ENCODE results near the gene HOXA4. TPM values are rescaled to one million over a fixed set of nuclear protein-coding genes. Genes with fewer than 3 reads are reported as not detected.

HOXA4 gene
- total and polyA plus RNA-seq, 3 donors from 2014 or later, result 1.7 to 3.4 (median 3.3) TPM

- TF ChIP-seq CTCF (IDR thresholded peaks at IDR 0.05), result no peak
- no peak for TF ChIP-seq POLR2A (IDR thresholded peaks at IDR 0.05)
- Histone ChIP-seq H3K9me3 (no peaks in the 10 kb centered on the region), H3K27ac (no peak overlapping the region), H3K27me3 (no peaks in the 10 kb centered on the region), H3K4me1 (no peaks in the 10 kb centered on the region), H3K4me3 (no peak overlapping the region), H3K36me3 (ENCODE audit: low read depth, missing control alignments) (no peaks in the 10 kb centered on the region)
- intact Hi-C loops (cut with DNase I; ENCODE audit: low total_unique reads), result no loop called here
- DNase-seq, result no peak
- WGBS, 2 donors, result 87 to 93% methylated on average over 2 of the region's 2 CpGs
Observed at GRCh38 chr7:27137640-27138315, 7.2 kb upstream of the HOXA4 start.

DNA sequence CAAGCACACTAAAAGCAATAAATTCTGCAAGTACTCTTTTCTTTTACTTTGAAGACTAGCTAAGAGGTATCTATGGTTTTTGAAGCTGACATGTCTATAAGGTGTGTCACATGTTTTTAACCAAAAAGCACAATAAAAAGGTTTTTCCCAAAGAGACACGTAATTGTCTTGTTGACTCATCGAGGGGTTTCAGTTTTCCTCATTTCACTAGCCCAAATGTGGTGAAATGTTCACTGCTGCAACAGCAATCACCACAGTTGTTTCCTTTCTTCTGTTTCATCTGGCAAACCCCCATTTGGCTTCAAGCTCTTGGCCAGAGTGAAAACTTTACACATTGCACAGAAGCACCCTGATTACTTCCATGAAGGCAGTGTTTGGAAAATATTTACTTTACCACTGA, 3.8 kb upstream of the HOXA4 start:
- WGBS, 2 donors, result 55 to 82% methylated on average over 2 of the region's 2 CpGs
- no peaks in the 10 kb centered on the region for H3K27me3 ChIP-seq
- intact Hi-C loops (cut with DNase I; ENCODE audit: low total_unique reads), result no loop called here
- DNase-seq, result no peak
- H3K9me3 ChIP-seq, result no peaks in the 10 kb centered on the region
- H3K4me3 ChIP-seq, result no peak overlapping the region
- no peaks in the 10 kb centered on the region for H3K4me1 ChIP-seq
- H3K27ac ChIP-seq, result no peak overlapping the region
- TF ChIP-seq POLR2A (IDR thresholded peaks at IDR 0.05) (no peak), CTCF (IDR thresholded peaks at IDR 0.05) (no peak)
- H3K36me3 ChIP-seq (ENCODE audit: low read depth, missing control alignments), result no peaks in the 10 kb centered on the region

DNA sequence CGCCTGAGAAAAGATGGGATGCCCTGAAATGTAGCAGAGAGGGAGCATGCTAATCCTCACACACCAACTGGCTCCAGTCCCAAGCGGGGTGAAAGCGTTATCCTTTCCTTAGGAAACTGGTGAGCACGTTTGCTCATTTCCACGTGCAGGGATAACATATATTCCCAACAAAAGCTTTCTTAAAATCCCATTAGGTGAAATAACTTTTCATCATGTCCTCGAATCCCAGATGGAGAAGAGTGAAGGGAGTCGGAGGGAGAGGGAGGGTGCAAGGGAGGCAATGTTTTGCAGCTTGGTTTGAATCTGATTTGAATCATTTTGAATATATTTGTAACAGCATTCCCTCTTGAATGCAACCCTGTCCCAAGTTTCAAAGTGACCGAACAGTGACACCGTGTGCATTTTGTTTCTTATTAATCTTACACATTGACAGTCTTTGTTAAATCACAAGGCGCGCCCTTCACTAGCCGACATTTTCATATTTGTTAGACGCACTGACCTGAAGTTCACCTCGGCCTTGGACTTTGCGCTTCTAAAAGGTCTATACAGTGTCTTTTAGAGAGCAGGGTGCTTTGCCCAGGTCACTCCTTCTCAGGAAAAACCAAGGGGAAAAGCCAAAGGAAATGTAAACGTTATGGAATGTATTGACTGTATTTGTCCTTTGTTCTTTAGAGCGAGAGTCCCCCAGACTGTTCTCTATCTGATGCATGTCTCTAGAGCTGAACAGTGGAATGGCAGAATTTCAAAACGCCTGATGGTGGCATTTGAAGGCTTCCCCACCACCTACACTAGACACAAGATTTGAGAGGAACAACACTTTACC, 3.1 kb upstream of the HOXA4 start:
- TF ChIP-seq CTCF (IDR thresholded peaks at IDR 0.05), result no peak
- TF ChIP-seq POLR2A (IDR thresholded peaks at IDR 0.05), result no peak
- intact Hi-C loops (cut with DNase I; ENCODE audit: low total_unique reads), result no loop called here
- Histone ChIP-seq H3K27ac (no peak overlapping the region), H3K4me3 (no peak overlapping the region), H3K36me3 (ENCODE audit: low read depth, missing control alignments) (no peaks in the 10 kb centered on the region), H3K4me1 (no peaks in the 10 kb centered on the region), H3K9me3 (no peaks in the 10 kb centered on the region), H3K27me3 (no peaks in the 10 kb centered on the region)
- DNase-seq, result peak; percentile 11
- WGBS, 2 donors, result 52 to 54% methylated on average over 18 of the region's 18 CpGs

GRCh38 chr7:27132978-27133377, 2.4 kb upstream of the HOXA4 start:
- 51 to 60% methylated on average over 6 of the region's 6 CpGs for WGBS, 2 donors
- intact Hi-C loops (cut with DNase I; ENCODE audit: low total_unique reads), result no loop called here
- Histone ChIP-seq H3K27ac (no peak overlapping the region), H3K4me1 (no peaks in the 10 kb centered on the region), H3K9me3 (no peaks in the 10 kb centered on the region), H3K36me3 (ENCODE audit: low read depth, missing control alignments) (no peaks in the 10 kb centered on the region), H3K4me3 (no peak overlapping the region), H3K27me3 (no peaks in the 10 kb centered on the region)
- no peak for DNase-seq
- TF ChIP-seq POLR2A (IDR thresholded peaks at IDR 0.05) (no peak), CTCF (IDR thresholded peaks at IDR 0.05) (no peak)
